HG03108 (cell line): ENCODE results near the gene FGF22.
A peak's percentile ranks its signal among the peaks of the same experiment; 100 is the strongest.
"Not testable (repeated sequence)": the region's sequence is repeated elsewhere in the genome, so short reads cannot be mapped to it uniquely, and the experiment has no call there.

Experiments used
- ATAC-seq: cut with Tn5 transposase; IDR thresholded peaks from one replicate; pipeline ENCODE4 v1.9.1; 2021; ENCODE audit warnings: moderate library complexity; ENCODE audit not compliant: unreplicated experiment

FGF22 gene

GRCh38 chr19:639253-640160 is at the start of gene FGF22:
TSS of gene FGF22 (plus strand) at chr19:639879. CDS start at chr19:639926, 47 bp downstream.
- ATAC-seq: peak; percentile 56

- ATAC-seq: no peak
Observed at GRCh38 chr19:590396-590745, 49.3 kb upstream of the FGF22 start.

GRCh38 chr19:590750-591098 is 49.0 kb upstream of the FGF22 start:
- ATAC-seq: no peak

GRCh38 chr19:591099-591958 is 48.4 kb upstream of the FGF22 start:
- ATAC-seq: no peak

GRCh38 chr19:592101-592500 is 47.6 kb upstream of the FGF22 start:
- no peak for ATAC-seq

GRCh38 chr19:593055-593454 is 46.6 kb upstream of the FGF22 start:
- ATAC-seq: no peak

GRCh38 chr19:593505-593904 is 46.2 kb upstream of the FGF22 start:
- ATAC-seq: no peak

GRCh38 chr19:594265-594870 is 45.3 kb upstream of the FGF22 start:
- no peak for ATAC-seq

GRCh38 chr19:595326-596262 is 44.1 kb upstream of the FGF22 start:
- ATAC-seq: no peak

- no peak for ATAC-seq
Observed at GRCh38 chr19:596263-596655, 43.4 kb upstream of the FGF22 start.

GRCh38 chr19:597406-598315 is 42.0 kb upstream of the FGF22 start:
- no peak for ATAC-seq

GRCh38 chr19:601310-601709 is 38.4 kb upstream of the FGF22 start:
- ATAC-seq: no peak

GRCh38 chr19:601790-602189 is 37.9 kb upstream of the FGF22 start:
- no peak for ATAC-seq

- no peak for ATAC-seq
Observed at GRCh38 chr19:602391-603301, 37.0 kb upstream of the FGF22 start.

GRCh38 chr19:603302-603639 is 36.4 kb upstream of the FGF22 start:
- not testable (repeated sequence) for ATAC-seq

GRCh38 chr19:603779-604178 is 35.9 kb upstream of the FGF22 start:
- not testable (repeated sequence) for ATAC-seq

- ATAC-seq: no peak
Observed at GRCh38 chr19:604355-604754, 35.3 kb upstream of the FGF22 start.
